ENCODE results near the gene MR1. TPM values are rescaled to one million over a fixed set of nuclear protein-coding genes. Genes with fewer than 3 reads are reported as not detected.
"Not testable (repeated sequence)": the region's sequence is repeated elsewhere in the genome, so short reads cannot be mapped to it uniquely, and the experiment has no call there.

Gene MR1
- total and polyA plus RNA-seq, 3 experiments from 2014 or later = 13.8 to 37.7 (median 16.4) TPM

DNA sequence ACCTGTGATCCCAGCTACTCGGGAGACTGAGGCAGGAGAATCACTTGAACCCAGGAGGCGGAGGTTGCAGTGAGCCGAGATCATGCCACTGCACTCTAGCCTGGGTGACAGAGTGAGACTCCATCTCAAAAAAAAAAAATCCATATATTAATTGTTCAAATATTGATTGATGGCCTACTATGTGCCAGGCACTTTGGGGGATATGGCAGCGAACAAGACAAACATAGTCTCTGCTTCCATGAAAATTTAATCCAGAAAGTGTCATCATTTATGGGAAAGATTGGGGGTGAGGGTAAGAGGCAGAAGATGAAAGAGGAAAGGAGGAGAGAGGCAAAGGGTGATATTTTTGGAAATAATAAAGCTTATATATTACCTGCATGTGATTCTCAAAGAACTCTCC lies 1.4 kb downstream of the MR1 start:
- H3K36me3 ChIP-seq (ENCODE audit: insufficient read depth, low read length); H3K27me3 Mint-ChIP-seq; H3K9me3 ChIP-seq (ENCODE audit: low read length); DNase-seq; POLR2A ChIA-PET; H3K27me3 ChIP-seq (ENCODE audit: insufficient read depth, low read length, poor library complexity, severe bottlenecking); H3K27ac ChIP-seq (ENCODE audit: low read depth, low read length); H3K4me3 ChIP-seq (ENCODE audit: low read length); H3K9me3 Mint-ChIP-seq: not testable (repeated sequence)
- H3K36me3 Mint-ChIP-seq = peaks cover 5 to 39% (median 7%) of the 10 kb centered on the region in 3 donors
- peak overlapping the region in 6 of 8 donors; percentile 30 to 85 (median 71) for H3K27ac Mint-ChIP-seq
- H3K4me3 Mint-ChIP-seq = peak overlapping the region; percentile 62 to 99 (median 97)
- peaks cover 59 to 76% (median 75%) of the 10 kb centered on the region in 3 donors for H3K4me1 Mint-ChIP-seq
- CTCF ChIA-PET = interaction anchor here (3.8 kb wide), 1 partner anchor 107 kb away, joined by 19 read pairs; no protein-coding TSS in a partner anchor
- peaks cover 58% of the 10 kb centered on the region for H3K4me1 ChIP-seq (ENCODE audit: insufficient read depth, low read length)

GRCh38 chr1:181036107-181036836 lies 2.5 kb downstream of the MR1 start:
- Histone ChIP-seq H3K36me3 (ENCODE audit: insufficient read depth, low read length) (no peaks in the 10 kb centered on the region), H3K4me1 (ENCODE audit: insufficient read depth, low read length) (peaks cover 58% of the 10 kb centered on the region), H3K27me3 (ENCODE audit: insufficient read depth, low read length, poor library complexity, severe bottlenecking) (no peaks in the 10 kb centered on the region), H3K9me3 (ENCODE audit: low read length) (no peaks in the 10 kb centered on the region), H3K4me3 (ENCODE audit: low read length) (peak overlapping the region; percentile 28), H3K27ac (ENCODE audit: low read depth, low read length) (no peak overlapping the region)
- peak overlapping the region in 6 of 8 donors; percentile 17 to 85 (median 71) for H3K27ac Mint-ChIP-seq
- no peaks in the 10 kb centered on the region for H3K9me3 Mint-ChIP-seq
- peak overlapping the region; percentile 62 to 99 (median 68) for H3K4me3 Mint-ChIP-seq
- H3K36me3 Mint-ChIP-seq = peaks cover 7 to 46% (median 9%) of the 10 kb centered on the region in 3 donors
- DNase-seq = no peak
- H3K4me1 Mint-ChIP-seq = peaks cover 64 to 84% (median 83%) of the 10 kb centered on the region in 3 donors
- CTCF ChIA-PET = interaction anchor here (2.4 to 4.9 kb wide), 2 partner anchors 106 to 130 kb away, joined by 8 to 76 read pairs; no protein-coding TSS in a partner anchor
- H3K27me3 Mint-ChIP-seq = no peaks in the 10 kb centered on the region
- POLR2A ChIA-PET = interaction anchor here (0.5 kb wide), 1 partner anchor 28 kb away, joined by 3 read pairs; no protein-coding TSS in a partner anchor

DNA sequence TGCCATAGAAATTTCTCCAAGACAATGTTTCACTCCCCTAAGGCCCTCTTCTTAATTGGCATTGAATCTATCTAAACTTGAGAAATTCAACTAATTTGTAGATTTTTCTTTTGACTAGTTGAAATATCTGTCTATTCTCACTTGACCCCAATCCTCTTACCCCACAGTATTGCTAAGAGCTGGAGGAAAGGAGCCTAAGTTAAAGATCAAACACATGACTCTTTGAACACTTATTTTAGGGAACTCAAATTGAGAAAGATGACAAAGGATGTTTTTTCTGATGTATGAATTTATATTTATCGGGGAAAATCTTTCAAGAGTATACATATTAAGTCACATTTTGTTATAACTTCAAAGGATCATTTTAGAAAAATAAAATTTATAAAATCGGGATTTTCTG lies 3.6 kb downstream of the MR1 start:
- peaks cover 70 to 91% (median 89%) of the 10 kb centered on the region in 3 donors for H3K4me1 Mint-ChIP-seq

GRCh38 chr1:181038399-181038873 lies 4.7 kb downstream of the MR1 start:
- no peaks in the 10 kb centered on the region for H3K9me3 Mint-ChIP-seq
- Histone ChIP-seq H3K4me1 (ENCODE audit: insufficient read depth, low read length) (peaks cover 53% of the 10 kb centered on the region), H3K36me3 (ENCODE audit: insufficient read depth, low read length) (peaks cover 7% of the 10 kb centered on the region), H3K4me3 (ENCODE audit: low read length) (no peak overlapping the region), H3K27me3 (ENCODE audit: insufficient read depth, low read length, poor library complexity, severe bottlenecking) (no peaks in the 10 kb centered on the region), H3K27ac (ENCODE audit: low read depth, low read length) (no peak overlapping the region), H3K9me3 (ENCODE audit: low read length) (no peaks in the 10 kb centered on the region)
- H3K4me1 Mint-ChIP-seq = peaks cover 66 to 90% (median 87%) of the 10 kb centered on the region in 3 donors
- H3K27me3 Mint-ChIP-seq = no peaks in the 10 kb centered on the region
- ChIA-PET CTCF (interaction anchor here (0.7 to 4.9 kb wide), 17 partner anchors 12 to 131 kb away, joined by 3 to 76 read pairs (median 4); no protein-coding TSS in a partner anchor), POLR2A (no interaction called here)
- peak overlapping the region; percentile 28 to 80 (median 62) for H3K27ac Mint-ChIP-seq
- peak; percentile 42 to 76 (median 63) for DNase-seq
- H3K36me3 Mint-ChIP-seq = peaks cover 9 to 60% (median 9%) of the 10 kb centered on the region in 3 donors
- H3K4me3 Mint-ChIP-seq = peak overlapping the region in 3 of 7 donors; percentile 16 to 63 (median 60)

More for the DNA sequence above, 3.6 kb downstream of the MR1 start:
- H3K27me3 Mint-ChIP-seq = no peaks in the 10 kb centered on the region
- ChIA-PET POLR2A (no interaction called here), CTCF (interaction anchor here (0.7 to 4.9 kb wide), 8 partner anchors 9 to 132 kb away, joined by 3 to 76 read pairs (median 6); no protein-coding TSS in a partner anchor)
- peak overlapping the region in 3 of 8 donors; percentile 32 to 65 (median 62) for H3K27ac Mint-ChIP-seq
- H3K9me3 Mint-ChIP-seq = no peaks in the 10 kb centered on the region
- no peak overlapping the region for H3K4me3 ChIP-seq (ENCODE audit: low read length)
- H3K36me3 Mint-ChIP-seq = peaks cover 7 to 53% (median 9%) of the 10 kb centered on the region in 3 donors
- peak overlapping the region in 2 of 7 donors; percentile 65 to 99 for H3K4me3 Mint-ChIP-seq
- no peak for DNase-seq
- no peak overlapping the region for H3K27ac ChIP-seq (ENCODE audit: low read depth, low read length)
- no peaks in the 10 kb centered on the region for H3K9me3 ChIP-seq (ENCODE audit: low read length)
- peaks cover 58% of the 10 kb centered on the region for H3K4me1 ChIP-seq (ENCODE audit: insufficient read depth, low read length)
- H3K36me3 ChIP-seq (ENCODE audit: insufficient read depth, low read length) = no peaks in the 10 kb centered on the region
- no peaks in the 10 kb centered on the region for H3K27me3 ChIP-seq (ENCODE audit: insufficient read depth, low read length, poor library complexity, severe bottlenecking)

DNA sequence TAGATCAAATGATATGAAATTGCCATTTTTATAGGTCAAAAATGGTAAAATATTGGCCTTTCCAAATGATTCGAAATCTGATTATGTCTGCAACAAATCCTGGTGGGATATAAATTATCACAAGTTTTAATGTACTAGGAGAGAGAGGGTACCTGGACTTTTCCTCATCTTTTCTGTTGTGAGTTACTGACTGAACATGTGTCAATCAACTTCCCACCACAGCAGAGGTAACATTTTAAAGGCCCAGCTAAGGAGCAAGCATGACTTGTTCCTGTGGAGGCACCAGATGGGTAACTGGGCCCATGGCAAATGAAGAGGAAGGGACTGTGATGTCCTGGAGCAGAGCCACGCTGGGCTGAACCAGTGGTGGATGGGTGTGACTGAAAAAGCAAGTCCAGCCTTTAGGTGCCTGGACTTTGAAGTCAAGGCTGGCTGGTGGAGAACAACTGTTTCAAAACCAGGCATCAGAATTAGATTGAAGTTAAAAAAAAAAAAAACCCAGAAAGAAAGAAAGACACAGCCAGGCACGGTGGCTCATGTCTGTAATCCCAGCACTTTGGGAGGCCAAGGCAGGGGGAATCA lies 6.6 kb downstream of the MR1 start:
- peaks cover 69 to 86% (median 81%) of the 10 kb centered on the region in 3 donors for H3K4me1 Mint-ChIP-seq
- H3K9me3 Mint-ChIP-seq = no peaks in the 10 kb centered on the region
- H3K4me3 ChIP-seq (ENCODE audit: low read length) = no peak overlapping the region
- H3K27me3 Mint-ChIP-seq = no peaks in the 10 kb centered on the region
- DNase-seq = no peak
- H3K4me1 ChIP-seq (ENCODE audit: insufficient read depth, low read length) = peaks cover 45% of the 10 kb centered on the region
- peaks cover 14 to 65% (median 14%) of the 10 kb centered on the region in 3 donors for H3K36me3 Mint-ChIP-seq
- H3K4me3 Mint-ChIP-seq = no peak overlapping the region
- H3K27ac ChIP-seq (ENCODE audit: low read depth, low read length) = no peak overlapping the region
- H3K27ac Mint-ChIP-seq = peak overlapping the region in 3 of 8 donors; percentile 14 to 62 (median 53)
- POLR2A ChIA-PET = no interaction called here
- no peaks in the 10 kb centered on the region for H3K27me3 ChIP-seq (ENCODE audit: insufficient read depth, low read length, poor library complexity, severe bottlenecking)
- CTCF ChIA-PET = interaction anchor here (0.6 to 4.9 kb wide), 4 partner anchors 48 to 102 kb away, joined by 3 to 76 read pairs (median 6); partner anchors contain the start of gene IER5
- H3K9me3 ChIP-seq (ENCODE audit: low read length) = no peaks in the 10 kb centered on the region
- peaks cover 7% of the 10 kb centered on the region for H3K36me3 ChIP-seq (ENCODE audit: insufficient read depth, low read length)

GRCh38 chr1:181043025-181043888 lies 9.5 kb downstream of the MR1 start:
- Histone ChIP-seq H3K4me1 (ENCODE audit: insufficient read depth, low read length) (peaks cover 16% of the 10 kb centered on the region), H3K27me3 (ENCODE audit: insufficient read depth, low read length, poor library complexity, severe bottlenecking) (no peaks in the 10 kb centered on the region), H3K36me3 (ENCODE audit: insufficient read depth, low read length) (peaks cover 7% of the 10 kb centered on the region), H3K27ac (ENCODE audit: low read depth, low read length) (no peak overlapping the region), H3K9me3 (ENCODE audit: low read length) (no peaks in the 10 kb centered on the region), H3K4me3 (ENCODE audit: low read length) (no peak overlapping the region)
- Mint-ChIP-seq H3K27me3 (no peaks in the 10 kb centered on the region), H3K27ac (peak overlapping the region in 6 of 8 donors; percentile 12 to 71 (median 62)), H3K4me3 (peak overlapping the region in 2 of 7 donors; percentile 20 to 51), H3K4me1 (peaks cover 44 to 65% (median 56%) of the 10 kb centered on the region in 3 donors), H3K9me3 (no peaks in the 10 kb centered on the region), H3K36me3 (peaks cover 13 to 58% (median 17%) of the 10 kb centered on the region in 3 donors)
- POLR2A ChIA-PET = no interaction called here
- CTCF ChIA-PET = interaction anchor here (0.7 to 1.9 kb wide), 4 partner anchors 9 to 124 kb away, joined by 3 to 4 read pairs (median 3); partner anchors contain the start of gene MR1
- DNase-seq = no peak

DNA sequence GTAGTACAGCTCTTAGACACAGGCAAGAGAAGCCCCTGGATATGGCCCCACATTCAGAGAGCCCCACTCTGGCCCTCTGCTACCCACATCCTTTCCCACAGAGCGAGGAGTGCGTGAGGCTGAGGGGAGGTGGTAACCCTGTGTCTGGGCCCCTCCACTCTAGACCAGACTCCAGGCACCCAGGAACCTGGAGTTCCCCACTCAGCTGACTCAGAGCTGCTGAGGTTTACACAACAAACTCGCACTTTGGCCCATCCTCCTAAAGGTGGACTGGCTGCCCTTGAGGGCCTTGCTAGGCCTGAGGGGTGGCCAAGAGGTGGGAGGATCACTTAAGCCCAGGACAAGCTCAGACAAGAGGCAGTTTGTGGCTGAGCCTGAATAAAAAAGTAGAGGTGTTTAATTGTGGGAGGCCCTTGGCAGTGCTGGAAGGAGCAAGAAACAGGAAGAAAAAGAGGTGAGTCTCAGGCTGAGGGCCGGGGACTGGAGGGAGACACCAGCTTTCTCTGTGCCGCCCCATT lies 10.7 kb downstream of the MR1 start:
- CTCF ChIA-PET = interaction anchor here (1.0 to 1.9 kb wide), 3 partner anchors 10 to 98 kb away, joined by 3 to 5 read pairs (median 4); no protein-coding TSS in a partner anchor
- POLR2A ChIA-PET = no interaction called here
- Mint-ChIP-seq H3K27ac (peak overlapping the region in 7 of 8 donors; percentile 73 to 96 (median 88)), H3K36me3 (peaks cover 12 to 57% (median 14%) of the 10 kb centered on the region in 3 donors), H3K9me3 (no peaks in the 10 kb centered on the region), H3K27me3 (no peaks in the 10 kb centered on the region), H3K4me1 (peaks cover 35 to 53% (median 45%) of the 10 kb centered on the region in 3 donors), H3K4me3 (peak overlapping the region in 3 of 7 donors; percentile 6 to 40 (median 24))
- DNase-seq = peak in 4 of 5 donors; percentile 12 to 63 (median 23)
- no peak overlapping the region for H3K27ac ChIP-seq (ENCODE audit: low read depth, low read length)
- no peaks in the 10 kb centered on the region for H3K27me3 ChIP-seq (ENCODE audit: insufficient read depth, low read length, poor library complexity, severe bottlenecking)
- H3K4me3 ChIP-seq (ENCODE audit: low read length) = no peak overlapping the region
- no peaks in the 10 kb centered on the region for H3K9me3 ChIP-seq (ENCODE audit: low read length)
- H3K4me1 ChIP-seq (ENCODE audit: insufficient read depth, low read length) = peaks cover 9% of the 10 kb centered on the region
- peaks cover 7% of the 10 kb centered on the region for H3K36me3 ChIP-seq (ENCODE audit: insufficient read depth, low read length)

All from CD8-positive, alpha-beta memory T cell (primary cell).